CD14-positive monocyte (primary cell): ENCODE data around the gene KRTAP10-6. TPM values are rescaled to one million over a fixed set of nuclear protein-coding genes. Genes with fewer than 3 reads are reported as not detected.
"Not testable (repeated sequence)": the region's sequence is repeated elsewhere in the genome, so short reads cannot be mapped to it uniquely, and the experiment has no call there.

ENCODE experiments used
- DNase-seq, 3 donors: peaks; one replicate each; pipeline ENCODE4 v3.0.0-alpha.2; 2011 to 2022
- H2AFZ ChIP-seq: 2 replicates; pipeline ENCODE4 v1.6.0; 2012; ENCODE audit warnings: mild to moderate bottlenecking, low read depth, low read length, inconsistent platforms; ENCODE audit not compliant: insufficient read depth, poor library complexity, severe bottlenecking
- H3K27ac ChIP-seq, 2 donors: 1 replicate in 1 of 2; 2 replicates in 1 of 2; pipeline ENCODE4 v1.5.1; 2012 to 2013; ENCODE audit warnings: low read length in 2 of 2, control low read depth in 1 of 2, inconsistent platforms in 1 of 2, low read depth in 1 of 2, mild to moderate bottlenecking in 1 of 2
- H3K27me3 ChIP-seq, 2 donors: one replicate each; pipeline versions ENCODE4 v1.6.0 to v1.6.1; 2011 to 2013; ENCODE audit warnings: low read length in 2 of 2; ENCODE audit not compliant: control insufficient read depth in 2 of 2, insufficient read depth in 2 of 2
- H3K36me3 ChIP-seq, 2 donors: replicated peaks in 1 of 2; 1 replicate in 1 of 2; 2 replicates in 1 of 2; pipeline versions ENCODE4 v1.5.1 to v1.6.1; 2012 to 2013; ENCODE audit warnings: low read length in 2 of 2, control low read depth in 1 of 2, inconsistent platforms in 1 of 2, mild to moderate bottlenecking in 1 of 2; ENCODE audit not compliant: insufficient read depth in 2 of 2, control insufficient read depth in 1 of 2
- H3K4me1 ChIP-seq, 2 donors: 1 replicate in 1 of 2; 2 replicates in 1 of 2; pipeline versions ENCODE4 v1.5.1 to v1.6.1; 2012 to 2013; ENCODE audit warnings: low read length in 2 of 2, control low read depth in 1 of 2, inconsistent platforms in 1 of 2, mild to moderate bottlenecking in 1 of 2, moderate library complexity in 1 of 2; ENCODE audit not compliant: insufficient read depth in 2 of 2, control insufficient read depth in 1 of 2
- H3K4me2 ChIP-seq: replicated peaks from 2 replicates; pipeline ENCODE3; 2012; ENCODE audit warnings: low read length, moderate library complexity, mild to moderate bottlenecking; ENCODE audit not compliant: poor library complexity, severe bottlenecking; ENCODE audit errors: extremely low read depth
- H3K4me3 ChIP-seq, 3 experiments: fragments of 200-600 bp in 1 of 3; sonication (generic) in 1 of 3; replicated peaks in 1 of 3; 1 replicate in 2 of 3; 2 replicates in 1 of 3; pipeline ENCODE4 v1.5.1; 2011 to 2013; ENCODE audit warnings: low read length in 3 of 3, mild to moderate bottlenecking in 3 of 3, control low read depth in 2 of 3, low read depth in 2 of 3, inconsistent platforms in 1 of 3, moderate library complexity in 1 of 3
- H3K79me2 ChIP-seq: 2 replicates; pipeline ENCODE4 v1.6.0; 2012; ENCODE audit warnings: mild to moderate bottlenecking, control low read depth, inconsistent platforms, low read length, moderate library complexity; ENCODE audit not compliant: insufficient read depth
- H3K9ac ChIP-seq: 2 replicates; pipeline ENCODE4 v1.6.0; 2017; ENCODE audit warnings: low read length, mild to moderate bottlenecking; ENCODE audit not compliant: insufficient read depth, poor library complexity, severe bottlenecking
- H3K9me3 ChIP-seq, 2 donors: replicated peaks in 1 of 2; 1 replicate in 1 of 2; 2 replicates in 1 of 2; pipeline versions ENCODE4 v1.5.1 to v1.6.1; 2012 to 2013; ENCODE audit warnings: low read length in 2 of 2, control low read depth in 1 of 2; ENCODE audit not compliant: control insufficient read depth in 1 of 2, insufficient read depth in 1 of 2
- H4K20me1 ChIP-seq: 2 replicates; pipeline ENCODE4 v1.6.0; 2012; ENCODE audit warnings: mild to moderate bottlenecking, low read length, control low read depth, moderate library complexity; ENCODE audit not compliant: insufficient read depth
- H3K27ac Mint-ChIP-seq, 7 donors: one replicate each; pipeline ENCODE4 v1.8.0; 2020; ENCODE audit warnings: mild to moderate bottlenecking in 7 of 7, mixed read lengths in 7 of 7, moderate library complexity in 6 of 7, inconsistent platforms in 2 of 7
- H3K27me3 Mint-ChIP-seq, 3 donors: one replicate each; pipeline ENCODE4 v1.8.0; 2021 to 2022; ENCODE audit warnings: low read depth in 3 of 3, mild to moderate bottlenecking in 3 of 3, mixed read lengths in 3 of 3, moderate library complexity in 3 of 3, inconsistent platforms in 1 of 3
- H3K36me3 Mint-ChIP-seq, 2 donors: one replicate each; pipeline ENCODE4 v1.8.0; 2020; ENCODE audit warnings: mixed read lengths in 2 of 2, inconsistent platforms in 1 of 2, mild to moderate bottlenecking in 1 of 2
- H3K4me1 Mint-ChIP-seq: one replicate; pipeline ENCODE4 v1.8.0; 2020; ENCODE audit warnings: mild to moderate bottlenecking, mixed read lengths
- H3K4me3 Mint-ChIP-seq, 2 donors: one replicate each; pipeline ENCODE4 v1.8.0; 2020; ENCODE audit warnings: mild to moderate bottlenecking in 2 of 2, mixed read lengths in 2 of 2, moderate library complexity in 1 of 2
- H3K9me3 Mint-ChIP-seq, 7 donors: one replicate each; pipeline ENCODE4 v1.8.0; 2020 to 2022; ENCODE audit warnings: mixed read lengths in 7 of 7, mild to moderate bottlenecking in 6 of 7, moderate library complexity in 6 of 7, inconsistent platforms in 2 of 7
- WGBS: methylation state at CpG from one replicate; pipeline ENCODE4 v1.1.5; 2013; ENCODE audit warnings: missing lambda C conversion rate; ENCODE audit not compliant: insufficient coverage; 5-methylcytosine and 5-hydroxymethylcytosine counted together
- intact Hi-C, 2 donors: fragments of 100-400 bp; cut with micrococcal nuclease; formaldehyde crosslinking; loops; one replicate each; pipeline versions ENCODE4 v1.15.0 to v1.15.1; 2023
- polyA plus RNA-seq, 3 donors: library from polyadenylated mRNA; depleted of rRNA in 1 of 3; unstranded in 2 of 3; stranded (reverse) in 1 of 3; fragments of 300-500 nt in 2 of 3; fragments of >200 nt in 1 of 3; fragmentation: Illumina TruSeq in 2 of 3; gene quantifications; 1 replicate in 2 of 3; 2 replicates in 1 of 3; pipeline ENCODE4 v1.2.3, GENCODE V29; 2012 to 2021
- TF ChIP-seq, protein P1 (sequence below): fragments of 200-600 bp; IDR thresholded peaks from one replicate; pipeline ENCODE4 v1.8.0; 2022; ENCODE audit warnings: antibody characterized with exemption, mild to moderate bottlenecking

The KRTAP10-6 gene
- polyA plus RNA-seq, 3 donors: not detected

DNA sequence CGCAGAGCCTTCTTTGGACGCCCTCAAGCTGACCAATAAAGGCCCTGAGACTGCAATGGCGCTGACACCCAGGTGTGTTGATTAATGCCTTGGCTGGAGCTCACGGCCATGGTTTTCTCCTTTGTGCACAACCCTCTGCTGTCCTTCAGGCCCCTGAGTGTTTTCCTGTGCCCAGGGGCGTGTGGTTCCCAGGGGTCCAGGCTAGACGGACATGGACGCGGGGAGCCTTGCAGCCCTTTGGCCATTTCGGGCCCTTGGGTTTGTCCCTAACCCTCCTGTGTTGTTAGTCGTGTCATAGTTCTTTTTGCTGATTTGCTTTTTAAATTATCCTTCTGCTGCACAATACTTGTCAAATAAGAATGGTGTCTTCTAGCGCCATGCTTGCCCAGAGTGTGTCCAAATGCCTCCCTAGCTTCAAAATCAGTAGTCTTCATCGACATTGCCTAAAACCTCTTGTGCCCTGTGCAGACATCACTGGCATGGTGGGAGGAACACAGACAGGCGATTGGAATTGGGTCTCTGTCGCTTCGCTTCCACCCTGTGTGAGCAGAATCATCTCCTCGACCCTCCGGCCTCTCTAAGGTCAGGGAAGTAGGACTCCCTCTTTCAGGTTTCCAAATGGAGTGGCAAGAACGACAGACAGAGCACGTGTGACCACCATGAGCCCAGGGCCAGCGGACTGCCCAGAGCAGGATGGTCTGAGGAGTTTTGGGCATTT lies 16.8 kb downstream of the KRTAP10-6 start:
- no peaks in the 10 kb centered on the region for H4K20me1 ChIP-seq
- no peaks in the 10 kb centered on the region for H3K36me3 ChIP-seq
- H3K36me3 Mint-ChIP-seq: no peaks in the 10 kb centered on the region
- peaks cover 18 to 56% (median 42%) of the 10 kb centered on the region in 7 donors for H3K9me3 Mint-ChIP-seq
- DNase-seq: no peak
- H3K9ac ChIP-seq: no peak overlapping the region
- peak overlapping the region in 1 of 7 donors; percentile 46 for H3K27ac Mint-ChIP-seq
- no peak overlapping the region for H2AFZ ChIP-seq
- no peak overlapping the region for H3K4me3 ChIP-seq
- no peak overlapping the region for H3K27ac ChIP-seq
- WGBS: 93% methylated on average over 15 of the region's 20 CpGs
- H3K79me2 ChIP-seq: no peaks in the 10 kb centered on the region
- H3K4me1 ChIP-seq: no peaks in the 10 kb centered on the region
- H3K4me1 Mint-ChIP-seq: no peaks in the 10 kb centered on the region
- H3K4me3 Mint-ChIP-seq: no peak overlapping the region
- peaks cover 5 to 50% of the 10 kb centered on the region in 2 donors for H3K9me3 ChIP-seq
- H3K27me3 Mint-ChIP-seq: peaks cover 6 to 26% (median 18%) of the 10 kb centered on the region in 3 donors
- TF ChIP-seq, protein P1, sequence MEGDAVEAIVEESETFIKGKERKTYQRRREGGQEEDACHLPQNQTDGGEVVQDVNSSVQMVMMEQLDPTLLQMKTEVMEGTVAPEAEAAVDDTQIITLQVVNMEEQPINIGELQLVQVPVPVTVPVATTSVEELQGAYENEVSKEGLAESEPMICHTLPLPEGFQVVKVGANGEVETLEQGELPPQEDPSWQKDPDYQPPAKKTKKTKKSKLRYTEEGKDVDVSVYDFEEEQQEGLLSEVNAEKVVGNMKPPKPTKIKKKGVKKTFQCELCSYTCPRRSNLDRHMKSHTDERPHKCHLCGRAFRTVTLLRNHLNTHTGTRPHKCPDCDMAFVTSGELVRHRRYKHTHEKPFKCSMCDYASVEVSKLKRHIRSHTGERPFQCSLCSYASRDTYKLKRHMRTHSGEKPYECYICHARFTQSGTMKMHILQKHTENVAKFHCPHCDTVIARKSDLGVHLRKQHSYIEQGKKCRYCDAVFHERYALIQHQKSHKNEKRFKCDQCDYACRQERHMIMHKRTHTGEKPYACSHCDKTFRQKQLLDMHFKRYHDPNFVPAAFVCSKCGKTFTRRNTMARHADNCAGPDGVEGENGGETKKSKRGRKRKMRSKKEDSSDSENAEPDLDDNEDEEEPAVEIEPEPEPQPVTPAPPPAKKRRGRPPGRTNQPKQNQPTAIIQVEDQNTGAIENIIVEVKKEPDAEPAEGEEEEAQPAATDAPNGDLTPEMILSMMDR: no peak
- no peak overlapping the region for H3K4me2 ChIP-seq
- no peaks in the 10 kb centered on the region for H3K27me3 ChIP-seq
- intact Hi-C loops: no loop called here

DNA sequence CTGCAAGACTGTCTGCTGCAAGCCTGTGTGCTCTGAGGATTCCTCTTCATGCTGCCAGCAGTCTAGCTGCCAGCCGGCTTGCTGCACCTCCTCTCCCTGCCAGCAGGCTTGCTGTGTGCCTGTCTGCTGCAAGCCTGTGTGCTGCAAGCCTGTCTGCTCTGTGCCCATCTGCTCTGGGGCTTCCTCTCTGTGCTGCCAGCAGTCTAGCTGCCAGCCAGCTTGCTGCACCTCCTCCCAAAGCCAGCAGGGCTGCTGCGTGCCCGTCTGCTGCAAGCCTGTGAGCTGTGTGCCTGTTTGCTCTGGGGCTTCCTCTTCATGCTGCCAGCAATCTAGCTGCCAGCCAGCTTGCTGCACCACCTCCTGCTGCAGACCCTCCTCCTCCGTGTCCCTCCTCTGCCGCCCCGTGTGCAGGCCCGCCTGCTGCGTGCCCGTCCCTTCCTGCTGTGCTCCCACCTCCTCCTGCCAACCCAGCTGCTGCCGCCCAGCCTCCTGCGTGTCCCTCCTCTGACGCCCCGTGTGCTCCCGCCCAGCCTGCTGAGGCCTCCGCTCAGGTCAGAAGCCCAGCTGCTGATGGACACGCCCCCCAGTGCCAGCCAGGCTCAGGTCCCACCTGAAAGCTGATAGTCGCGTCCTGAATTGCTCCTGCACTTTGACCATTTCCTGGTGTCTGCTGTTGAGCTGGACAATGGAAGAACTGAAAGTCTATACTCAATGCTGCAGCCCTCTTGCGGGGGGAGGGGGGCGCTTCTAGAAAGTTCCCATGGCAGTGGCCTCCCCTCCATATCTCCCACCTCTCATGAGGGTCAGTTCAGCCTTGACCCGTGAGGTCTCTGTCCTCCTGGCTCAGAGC lies 17.6 kb downstream of the KRTAP10-6 start:
- TF ChIP-seq, protein P1: no peak
- no peaks in the 10 kb centered on the region for H3K36me3 ChIP-seq
- WGBS: 36% methylated on average over 18 of the region's 21 CpGs
- H3K4me2 ChIP-seq: no peak overlapping the region
- Mint-ChIP-seq H3K4me3 (no peak overlapping the region), H3K4me1 (no peaks in the 10 kb centered on the region), H3K27me3 (peaks cover 6 to 21% (median 14%) of the 10 kb centered on the region in 3 donors), H3K9me3 (peaks cover 16 to 49% (median 39%) of the 10 kb centered on the region in 7 donors), H3K27ac (peak overlapping the region in 1 of 7 donors; percentile 44), H3K36me3 (no peaks in the 10 kb centered on the region)
- H3K9ac ChIP-seq: no peak overlapping the region
- H4K20me1 ChIP-seq: no peaks in the 10 kb centered on the region
- H3K27me3 ChIP-seq: no peaks in the 10 kb centered on the region
- intact Hi-C loops: no loop called here
- no peak overlapping the region for H2AFZ ChIP-seq
- no peaks in the 10 kb centered on the region for H3K4me1 ChIP-seq
- H3K9me3 ChIP-seq: peaks cover 5 to 43% of the 10 kb centered on the region in 2 donors
- H3K4me3 ChIP-seq: no peak overlapping the region
- DNase-seq: no peak
- H3K79me2 ChIP-seq: no peaks in the 10 kb centered on the region
- no peak overlapping the region for H3K27ac ChIP-seq

GRCh38 chr21:44573630-44574456 lies 18.5 kb downstream of the KRTAP10-6 start, which contains the start of gene KRTAP10-4:
Gene KRTAP10-4, plus strand, starts transcription at chr21:44573729. Its CDS starts 30 bp downstream, at chr21:44573759.
- Mint-ChIP-seq H3K27me3 (peaks cover 6 to 19% (median 12%) of the 10 kb centered on the region in 3 donors), H3K9me3 (peaks cover 14 to 49% (median 36%) of the 10 kb centered on the region in 7 donors), H3K27ac (peak within 1 kb of the TSS in 2 of 7 donors; percentile 44 to 66)
- H3K4me1 ChIP-seq, H2AFZ ChIP-seq, H3K36me3 Mint-ChIP-seq, H4K20me1 ChIP-seq, H3K27me3 ChIP-seq, H3K4me3 Mint-ChIP-seq, intact Hi-C loops, H3K4me1 Mint-ChIP-seq, H3K36me3 ChIP-seq, H3K9ac ChIP-seq, H3K4me3 ChIP-seq, DNase-seq, H3K4me2 ChIP-seq, H3K79me2 ChIP-seq, H3K27ac ChIP-seq: not testable (repeated sequence)
- peaks cover 5 to 37% of the 10 kb centered on the region in 2 donors for H3K9me3 ChIP-seq
- WGBS: 77% methylated on average over 18 of the region's 25 CpGs
